ENCODE results near the gene DHX40. TPM values are rescaled to one million over a fixed set of nuclear protein-coding genes. Genes with fewer than 3 reads are reported as not detected.
A peak's percentile ranks its signal among the peaks of the same experiment; 100 is the strongest.

Gene DHX40
- total and polyA plus RNA-seq, 2 of the 13 experiments (the other 11 are each of a cell fraction or from before 2014, with no cell fraction given) = 22.2 to 37.0 TPM

DNA sequence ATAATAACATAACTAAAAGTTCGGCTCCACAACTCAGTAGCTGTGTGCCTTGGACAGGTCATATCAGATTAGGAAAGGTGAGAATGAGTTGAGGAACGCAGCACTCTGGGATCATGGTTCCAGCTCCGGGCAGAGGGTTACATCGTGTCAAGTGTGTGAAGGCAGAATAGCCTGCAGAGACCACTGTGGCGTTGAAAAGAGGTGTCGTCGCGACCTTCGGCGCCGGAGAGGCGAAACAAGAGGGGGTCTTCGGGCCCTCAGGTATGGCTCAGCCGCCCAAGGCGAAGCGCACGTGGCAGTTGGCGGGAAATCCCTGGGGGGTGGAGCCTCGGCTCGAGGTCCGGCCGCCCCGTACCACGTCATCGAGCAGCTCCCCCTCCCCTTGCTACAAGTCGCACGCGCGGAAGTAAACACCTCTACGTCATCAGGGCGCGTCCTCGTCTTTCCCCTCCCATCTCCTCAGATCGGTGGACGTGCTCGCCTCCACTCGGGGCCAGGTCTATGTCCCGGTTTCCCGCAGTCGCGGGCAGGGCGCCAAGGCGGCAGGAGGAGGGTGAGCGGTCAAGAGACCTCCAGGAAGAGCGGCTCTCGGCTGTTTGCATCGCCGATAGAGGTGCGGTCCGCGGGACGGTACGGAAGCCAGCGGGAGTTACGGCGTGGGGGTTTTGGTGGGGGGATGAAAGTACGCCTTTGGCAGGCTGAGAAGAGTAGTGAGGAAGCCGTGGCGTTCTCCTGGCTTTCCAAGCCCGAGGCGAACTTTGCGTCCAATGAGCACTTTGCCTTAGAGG is at the start of gene DHX40 (continued):
- TF ChIP-seq ZNF292 (CRISPR knock-in tag; IDR thresholded peaks at IDR 0.05; ENCODE audit: borderline replicate concordance, low read depth) (peak; percentile 75), ZNF121 (CRISPR knock-in tag; IDR thresholded peaks at IDR 0.05) (peak; percentile 43; the same call in 1 of the 2 replicates), ZNF558 (CRISPR knock-in tag; IDR thresholded peaks at IDR 0.05; ENCODE audit: borderline replicate concordance) (no peak; the same call in 1 of the 2 replicates), RXRB (CRISPR knock-in tag; IDR thresholded peaks at IDR 0.05; ENCODE audit: borderline replicate concordance) (peak; percentile 72), SNAPC2 (CRISPR knock-in tag; IDR thresholded peaks at IDR 0.05) (peak; percentile 83; the same call in 1 of the 2 replicates), AKAP8 (CRISPR knock-in tag; IDR thresholded peaks at IDR 0.05) (peak; percentile 65; the same call in 1 of the 2 replicates), STAT5B (CRISPR knock-in tag; IDR thresholded peaks at IDR 0.05) (0 out of 2 replicates have a peak, but pooled peaks have one; percentile 43)
- TF ChIP-seq, protein P1, sequence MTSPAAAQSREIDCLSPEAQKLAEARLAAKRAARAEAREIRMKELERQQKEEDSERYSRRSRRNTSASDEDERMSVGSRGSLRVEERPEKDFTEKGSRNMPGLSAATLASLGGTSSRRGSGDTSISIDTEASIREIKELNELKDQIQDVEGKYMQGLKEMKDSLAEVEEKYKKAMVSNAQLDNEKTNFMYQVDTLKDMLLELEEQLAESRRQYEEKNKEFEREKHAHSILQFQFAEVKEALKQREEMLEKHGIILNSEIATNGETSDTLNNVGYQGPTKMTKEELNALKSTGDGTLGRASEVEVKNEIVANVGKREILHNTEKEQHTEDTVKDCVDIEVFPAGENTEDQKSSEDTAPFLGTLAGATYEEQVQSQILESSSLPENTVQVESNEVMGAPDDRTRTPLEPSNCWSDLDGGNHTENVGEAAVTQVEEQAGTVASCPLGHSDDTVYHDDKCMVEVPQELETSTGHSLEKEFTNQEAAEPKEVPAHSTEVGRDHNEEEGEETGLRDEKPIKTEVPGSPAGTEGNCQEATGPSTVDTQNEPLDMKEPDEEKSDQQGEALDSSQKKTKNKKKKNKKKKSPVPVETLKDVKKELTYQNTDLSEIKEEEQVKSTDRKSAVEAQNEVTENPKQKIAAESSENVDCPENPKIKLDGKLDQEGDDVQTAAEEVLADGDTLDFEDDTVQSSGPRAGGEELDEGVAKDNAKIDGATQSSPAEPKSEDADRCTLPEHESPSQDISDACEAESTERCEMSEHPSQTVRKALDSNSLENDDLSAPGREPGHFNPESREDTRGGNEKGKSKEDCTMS (CRISPR knock-in tag; conservative IDR thresholded peaks at IDR 0.05) = no peak
- TF ChIP-seq, protein P2, sequence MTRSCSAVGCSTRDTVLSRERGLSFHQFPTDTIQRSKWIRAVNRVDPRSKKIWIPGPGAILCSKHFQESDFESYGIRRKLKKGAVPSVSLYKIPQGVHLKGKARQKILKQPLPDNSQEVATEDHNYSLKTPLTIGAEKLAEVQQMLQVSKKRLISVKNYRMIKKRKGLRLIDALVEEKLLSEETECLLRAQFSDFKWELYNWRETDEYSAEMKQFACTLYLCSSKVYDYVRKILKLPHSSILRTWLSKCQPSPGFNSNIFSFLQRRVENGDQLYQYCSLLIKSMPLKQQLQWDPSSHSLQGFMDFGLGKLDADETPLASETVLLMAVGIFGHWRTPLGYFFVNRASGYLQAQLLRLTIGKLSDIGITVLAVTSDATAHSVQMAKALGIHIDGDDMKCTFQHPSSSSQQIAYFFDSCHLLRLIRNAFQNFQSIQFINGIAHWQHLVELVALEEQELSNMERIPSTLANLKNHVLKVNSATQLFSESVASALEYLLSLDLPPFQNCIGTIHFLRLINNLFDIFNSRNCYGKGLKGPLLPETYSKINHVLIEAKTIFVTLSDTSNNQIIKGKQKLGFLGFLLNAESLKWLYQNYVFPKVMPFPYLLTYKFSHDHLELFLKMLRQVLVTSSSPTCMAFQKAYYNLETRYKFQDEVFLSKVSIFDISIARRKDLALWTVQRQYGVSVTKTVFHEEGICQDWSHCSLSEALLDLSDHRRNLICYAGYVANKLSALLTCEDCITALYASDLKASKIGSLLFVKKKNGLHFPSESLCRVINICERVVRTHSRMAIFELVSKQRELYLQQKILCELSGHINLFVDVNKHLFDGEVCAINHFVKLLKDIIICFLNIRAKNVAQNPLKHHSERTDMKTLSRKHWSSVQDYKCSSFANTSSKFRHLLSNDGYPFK (CRISPR knock-in tag; IDR thresholded peaks at IDR 0.05; ENCODE audit: borderline replicate concordance) = peak; percentile 90; the same call in 1 of the 2 replicates
- TF ChIP-seq, protein P3, sequence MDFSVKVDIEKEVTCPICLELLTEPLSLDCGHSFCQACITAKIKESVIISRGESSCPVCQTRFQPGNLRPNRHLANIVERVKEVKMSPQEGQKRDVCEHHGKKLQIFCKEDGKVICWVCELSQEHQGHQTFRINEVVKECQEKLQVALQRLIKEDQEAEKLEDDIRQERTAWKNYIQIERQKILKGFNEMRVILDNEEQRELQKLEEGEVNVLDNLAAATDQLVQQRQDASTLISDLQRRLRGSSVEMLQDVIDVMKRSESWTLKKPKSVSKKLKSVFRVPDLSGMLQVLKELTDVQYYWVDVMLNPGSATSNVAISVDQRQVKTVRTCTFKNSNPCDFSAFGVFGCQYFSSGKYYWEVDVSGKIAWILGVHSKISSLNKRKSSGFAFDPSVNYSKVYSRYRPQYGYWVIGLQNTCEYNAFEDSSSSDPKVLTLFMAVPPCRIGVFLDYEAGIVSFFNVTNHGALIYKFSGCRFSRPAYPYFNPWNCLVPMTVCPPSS (IDR thresholded peaks at IDR 0.05) = no peak
- TF ChIP-seq, protein P4, sequence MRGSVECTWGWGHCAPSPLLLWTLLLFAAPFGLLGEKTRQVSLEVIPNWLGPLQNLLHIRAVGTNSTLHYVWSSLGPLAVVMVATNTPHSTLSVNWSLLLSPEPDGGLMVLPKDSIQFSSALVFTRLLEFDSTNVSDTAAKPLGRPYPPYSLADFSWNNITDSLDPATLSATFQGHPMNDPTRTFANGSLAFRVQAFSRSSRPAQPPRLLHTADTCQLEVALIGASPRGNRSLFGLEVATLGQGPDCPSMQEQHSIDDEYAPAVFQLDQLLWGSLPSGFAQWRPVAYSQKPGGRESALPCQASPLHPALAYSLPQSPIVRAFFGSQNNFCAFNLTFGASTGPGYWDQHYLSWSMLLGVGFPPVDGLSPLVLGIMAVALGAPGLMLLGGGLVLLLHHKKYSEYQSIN (CRISPR knock-in tag; IDR thresholded peaks at IDR 0.05; ENCODE audit: borderline replicate concordance) = no peak
- TF ChIP-seq, protein P5, sequence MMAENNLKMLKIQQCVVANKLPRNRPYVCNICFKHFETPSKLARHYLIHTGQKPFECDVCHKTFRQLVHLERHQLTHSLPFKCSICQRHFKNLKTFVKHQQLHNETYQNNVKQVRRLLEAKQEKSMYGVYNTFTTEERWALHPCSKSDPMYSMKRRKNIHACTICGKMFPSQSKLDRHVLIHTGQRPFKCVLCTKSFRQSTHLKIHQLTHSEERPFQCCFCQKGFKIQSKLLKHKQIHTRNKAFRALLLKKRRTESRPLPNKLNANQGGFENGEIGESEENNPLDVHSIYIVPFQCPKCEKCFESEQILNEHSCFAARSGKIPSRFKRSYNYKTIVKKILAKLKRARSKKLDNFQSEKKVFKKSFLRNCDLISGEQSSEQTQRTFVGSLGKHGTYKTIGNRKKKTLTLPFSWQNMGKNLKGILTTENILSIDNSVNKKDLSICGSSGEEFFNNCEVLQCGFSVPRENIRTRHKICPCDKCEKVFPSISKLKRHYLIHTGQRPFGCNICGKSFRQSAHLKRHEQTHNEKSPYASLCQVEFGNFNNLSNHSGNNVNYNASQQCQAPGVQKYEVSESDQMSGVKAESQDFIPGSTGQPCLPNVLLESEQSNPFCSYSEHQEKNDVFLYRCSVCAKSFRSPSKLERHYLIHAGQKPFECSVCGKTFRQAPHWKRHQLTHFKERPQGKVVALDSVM (CRISPR knock-in tag; IDR thresholded peaks at IDR 0.05) = peak; percentile 56
- TF ChIP-seq, protein P6, sequence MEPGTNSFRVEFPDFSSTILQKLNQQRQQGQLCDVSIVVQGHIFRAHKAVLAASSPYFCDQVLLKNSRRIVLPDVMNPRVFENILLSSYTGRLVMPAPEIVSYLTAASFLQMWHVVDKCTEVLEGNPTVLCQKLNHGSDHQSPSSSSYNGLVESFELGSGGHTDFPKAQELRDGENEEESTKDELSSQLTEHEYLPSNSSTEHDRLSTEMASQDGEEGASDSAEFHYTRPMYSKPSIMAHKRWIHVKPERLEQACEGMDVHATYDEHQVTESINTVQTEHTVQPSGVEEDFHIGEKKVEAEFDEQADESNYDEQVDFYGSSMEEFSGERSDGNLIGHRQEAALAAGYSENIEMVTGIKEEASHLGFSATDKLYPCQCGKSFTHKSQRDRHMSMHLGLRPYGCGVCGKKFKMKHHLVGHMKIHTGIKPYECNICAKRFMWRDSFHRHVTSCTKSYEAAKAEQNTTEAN (CRISPR knock-in tag; conservative IDR thresholded peaks at IDR 0.05) = peak; percentile 78; the same call in 1 of the 2 replicates
- TF ChIP-seq, protein P7, sequence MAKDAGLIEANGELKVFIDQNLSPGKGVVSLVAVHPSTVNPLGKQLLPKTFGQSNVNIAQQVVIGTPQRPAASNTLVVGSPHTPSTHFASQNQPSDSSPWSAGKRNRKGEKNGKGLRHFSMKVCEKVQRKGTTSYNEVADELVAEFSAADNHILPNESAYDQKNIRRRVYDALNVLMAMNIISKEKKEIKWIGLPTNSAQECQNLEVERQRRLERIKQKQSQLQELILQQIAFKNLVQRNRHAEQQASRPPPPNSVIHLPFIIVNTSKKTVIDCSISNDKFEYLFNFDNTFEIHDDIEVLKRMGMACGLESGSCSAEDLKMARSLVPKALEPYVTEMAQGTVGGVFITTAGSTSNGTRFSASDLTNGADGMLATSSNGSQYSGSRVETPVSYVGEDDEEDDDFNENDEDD (CRISPR knock-in tag; IDR thresholded peaks at IDR 0.05; ENCODE audit: borderline replicate concordance) = peak; percentile 100

Data from HepG2 (cell line).